Hepatic stellate cell (primary cell): ENCODE results near the gene TACC2.
"Not testable (repeated sequence)": the region's sequence is repeated elsewhere in the genome, so short reads cannot be mapped to it uniquely, and the experiment has no call there.

ENCODE experiments used
- DNase-seq: peaks from one replicate; pipeline ENCODE4 v3.0.0; 2011; ENCODE audit warnings: low spot score

Gene TACC2, protein sequence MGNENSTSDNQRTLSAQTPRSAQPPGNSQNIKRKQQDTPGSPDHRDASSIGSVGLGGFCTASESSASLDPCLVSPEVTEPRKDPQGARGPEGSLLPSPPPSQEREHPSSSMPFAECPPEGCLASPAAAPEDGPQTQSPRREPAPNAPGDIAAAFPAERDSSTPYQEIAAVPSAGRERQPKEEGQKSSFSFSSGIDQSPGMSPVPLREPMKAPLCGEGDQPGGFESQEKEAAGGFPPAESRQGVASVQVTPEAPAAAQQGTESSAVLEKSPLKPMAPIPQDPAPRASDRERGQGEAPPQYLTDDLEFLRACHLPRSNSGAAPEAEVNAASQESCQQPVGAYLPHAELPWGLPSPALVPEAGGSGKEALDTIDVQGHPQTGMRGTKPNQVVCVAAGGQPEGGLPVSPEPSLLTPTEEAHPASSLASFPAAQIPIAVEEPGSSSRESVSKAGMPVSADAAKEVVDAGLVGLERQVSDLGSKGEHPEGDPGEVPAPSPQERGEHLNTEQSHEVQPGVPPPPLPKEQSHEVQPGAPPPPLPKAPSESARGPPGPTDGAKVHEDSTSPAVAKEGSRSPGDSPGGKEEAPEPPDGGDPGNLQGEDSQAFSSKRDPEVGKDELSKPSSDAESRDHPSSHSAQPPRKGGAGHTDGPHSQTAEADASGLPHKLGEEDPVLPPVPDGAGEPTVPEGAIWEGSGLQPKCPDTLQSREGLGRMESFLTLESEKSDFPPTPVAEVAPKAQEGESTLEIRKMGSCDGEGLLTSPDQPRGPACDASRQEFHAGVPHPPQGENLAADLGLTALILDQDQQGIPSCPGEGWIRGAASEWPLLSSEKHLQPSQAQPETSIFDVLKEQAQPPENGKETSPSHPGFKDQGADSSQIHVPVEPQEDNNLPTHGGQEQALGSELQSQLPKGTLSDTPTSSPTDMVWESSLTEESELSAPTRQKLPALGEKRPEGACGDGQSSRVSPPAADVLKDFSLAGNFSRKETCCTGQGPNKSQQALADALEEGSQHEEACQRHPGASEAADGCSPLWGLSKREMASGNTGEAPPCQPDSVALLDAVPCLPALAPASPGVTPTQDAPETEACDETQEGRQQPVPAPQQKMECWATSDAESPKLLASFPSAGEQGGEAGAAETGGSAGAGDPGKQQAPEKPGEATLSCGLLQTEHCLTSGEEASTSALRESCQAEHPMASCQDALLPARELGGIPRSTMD (N-terminal part only)

DNA sequence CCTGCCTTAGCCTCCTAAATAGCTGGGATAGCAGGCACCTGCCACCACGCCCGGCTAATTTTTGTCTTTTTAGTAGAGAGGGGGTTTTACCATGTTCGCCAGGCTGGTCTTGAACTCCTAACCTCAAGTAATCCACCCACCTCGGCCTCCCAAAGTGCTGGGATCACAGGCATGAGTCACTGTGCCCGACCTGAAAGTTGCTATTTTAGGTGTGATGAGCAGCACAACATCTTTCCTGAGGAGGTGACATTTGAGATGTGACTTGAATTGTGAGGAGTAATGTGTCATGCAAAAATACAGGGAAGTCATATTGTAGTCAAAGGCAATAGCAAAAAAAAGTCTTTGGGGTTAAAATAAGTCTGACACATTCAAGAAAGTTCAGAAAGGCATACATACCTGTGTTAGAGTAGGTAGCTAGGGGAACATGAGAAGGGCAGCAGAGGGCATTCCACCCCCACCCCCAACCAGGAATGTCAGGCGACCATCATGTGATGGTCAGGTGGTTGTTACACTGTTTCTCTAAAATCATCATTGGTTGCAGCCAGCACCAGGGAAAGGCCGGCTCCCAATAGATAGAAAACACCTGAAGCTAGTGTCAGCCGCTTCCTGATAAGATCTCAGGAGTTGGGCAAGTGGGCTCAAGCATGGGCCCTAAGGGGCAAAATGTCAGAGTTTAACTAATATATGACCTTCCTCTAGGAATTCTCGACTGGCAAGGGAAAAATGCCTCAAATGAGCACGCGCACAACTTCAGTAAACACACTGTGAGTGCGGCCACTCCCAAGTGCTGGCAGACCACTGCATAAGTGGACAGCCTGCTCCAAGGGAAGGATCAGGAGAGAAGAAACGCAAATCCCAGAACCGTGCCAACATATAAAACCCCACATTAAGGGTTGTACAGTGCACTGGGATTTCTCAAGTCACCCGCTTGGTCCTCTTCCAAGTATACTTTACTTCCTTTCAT is at the start of gene TACC2:
Gene TACC2, plus strand, starts transcription at position 803 of the 964 bp plus-strand sequence. CDS start 32,819 bp downstream, outside the sequence.
- DNase-seq = no peak

DNA sequence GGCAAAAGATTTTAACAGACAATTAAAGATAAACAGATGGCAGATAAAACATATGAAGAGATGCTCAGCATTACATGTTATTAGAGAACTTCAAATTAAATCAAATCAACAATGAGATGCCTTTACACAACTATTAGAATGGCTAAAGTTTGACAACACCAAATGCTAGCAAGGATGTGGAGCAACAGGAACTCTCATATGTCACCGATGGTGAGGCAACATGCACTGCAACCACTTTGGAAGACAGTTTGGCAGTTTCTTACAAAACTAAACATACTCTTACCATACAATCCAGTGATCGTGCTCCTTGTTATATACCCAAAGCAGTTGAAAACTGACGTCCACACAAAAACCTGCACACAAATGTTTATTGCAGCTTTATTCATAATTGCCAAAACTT is 47.4 kb upstream of the TACC2 start:
- DNase-seq = no peak

DNA sequence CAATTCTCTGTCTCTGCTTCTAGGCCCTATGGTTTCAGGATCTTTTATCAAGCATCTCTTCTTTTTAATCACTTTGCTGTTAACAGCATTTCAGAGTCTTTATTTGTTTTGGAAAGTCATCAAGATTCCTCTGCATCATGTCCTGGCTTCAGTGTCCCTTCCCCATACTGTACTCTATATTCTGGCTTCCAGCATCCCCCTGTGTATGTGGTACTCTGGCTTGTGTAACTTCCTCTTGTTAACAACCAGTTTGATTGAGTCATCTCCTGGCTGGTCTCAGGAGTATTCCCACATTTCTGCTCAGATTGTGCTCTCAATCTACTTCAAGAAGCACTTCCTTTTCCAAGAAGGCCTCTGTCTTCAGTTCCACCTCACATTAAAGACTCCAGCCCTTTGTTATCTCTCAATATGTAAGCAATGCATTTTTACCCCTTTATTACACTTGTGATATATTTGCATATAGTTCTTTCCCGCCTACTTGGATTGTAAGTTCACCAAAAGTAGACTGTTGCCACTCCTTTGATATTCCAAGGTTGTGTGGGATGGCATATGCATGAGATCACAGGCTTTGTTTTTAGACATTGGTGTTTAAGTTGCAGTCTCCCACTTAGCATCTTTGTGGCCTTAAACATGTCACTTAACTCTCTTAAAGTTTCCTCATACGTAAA is 46.1 kb upstream of the TACC2 start:
- DNase-seq = peak; percentile 76

DNA sequence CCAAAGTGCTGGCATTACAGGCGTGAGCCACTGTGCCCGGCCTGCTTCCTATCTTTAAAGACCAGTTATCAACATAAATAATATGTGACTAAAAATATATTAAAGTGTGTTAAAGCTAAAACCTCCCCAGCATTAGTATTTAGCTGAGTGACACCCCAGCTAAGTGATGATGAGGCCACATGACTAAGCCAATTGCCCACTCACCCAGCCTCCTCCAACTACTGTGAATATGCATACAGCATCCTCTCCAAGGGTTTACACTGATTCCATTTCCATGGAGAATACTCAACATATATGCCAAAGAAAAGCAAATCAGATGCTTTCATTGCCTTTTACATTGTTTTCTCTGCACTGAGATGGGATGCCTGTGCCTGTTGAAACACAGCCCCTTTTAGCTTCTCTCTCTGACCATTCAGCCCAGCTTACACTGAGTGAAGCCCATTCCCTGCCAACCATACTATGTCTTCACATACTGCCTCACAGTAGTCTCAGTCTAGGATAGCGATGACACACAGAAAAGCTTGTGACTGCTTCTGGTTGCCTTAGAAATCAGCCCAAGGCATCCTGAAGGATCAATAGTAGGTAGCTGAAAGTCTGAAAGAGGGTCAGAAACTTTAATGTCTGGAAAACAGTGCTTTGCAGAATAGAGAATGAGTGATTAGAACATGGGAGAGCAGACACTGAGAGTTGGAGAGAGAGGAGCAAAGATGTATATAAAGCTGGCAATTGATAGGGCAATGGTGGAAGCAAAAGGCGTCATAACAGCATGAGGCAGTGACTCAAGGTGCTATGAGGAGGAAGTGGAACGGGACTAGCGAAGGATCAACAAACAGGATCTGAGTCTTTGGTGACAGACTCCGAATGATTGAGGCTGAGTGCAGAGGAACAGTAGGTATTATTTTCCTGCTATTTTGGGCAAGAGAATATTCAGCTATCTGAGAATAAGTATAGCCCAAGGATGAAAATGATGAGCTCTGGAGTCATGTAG is 41.3 kb upstream of the TACC2 start:
- DNase-seq = no peak

DNA sequence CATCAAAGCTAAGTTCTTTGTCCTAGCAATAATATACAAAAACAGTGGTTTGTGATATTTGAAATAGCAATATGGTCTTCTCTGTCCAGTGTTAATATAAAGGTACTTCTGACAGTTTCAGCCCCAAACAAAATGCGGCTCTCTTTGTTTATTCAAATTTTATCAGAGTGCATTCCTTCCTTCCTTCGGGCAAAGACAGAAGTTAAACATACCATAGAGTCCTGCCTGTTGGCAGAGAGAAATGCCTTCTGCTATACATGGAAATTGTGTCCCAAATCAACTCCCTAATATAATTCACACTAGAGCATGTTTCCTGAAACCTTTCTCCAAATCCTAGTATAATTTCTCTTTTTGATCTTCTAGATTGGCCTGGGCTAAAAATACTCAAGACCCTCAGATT is 39.9 kb upstream of the TACC2 start:
- DNase-seq = no peak

DNA sequence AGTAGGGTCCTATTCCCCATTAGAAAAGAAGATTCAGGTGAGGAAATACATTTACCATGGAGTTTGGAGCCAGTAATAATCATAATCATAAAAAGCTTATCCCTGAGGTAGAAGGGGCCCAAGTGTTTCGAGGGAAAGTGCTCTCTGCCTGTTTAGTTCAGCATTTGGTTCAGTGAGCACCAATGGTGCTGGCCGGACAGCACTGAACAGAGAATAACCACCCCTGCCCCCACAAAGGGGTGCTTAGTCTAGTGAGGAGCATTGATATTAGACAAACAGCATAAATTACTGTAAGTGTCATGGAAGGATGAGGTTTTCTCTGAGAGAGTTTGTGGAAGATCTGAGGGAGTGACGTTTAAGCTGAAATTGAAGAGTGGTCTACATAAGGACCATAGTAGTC is 39.5 kb upstream of the TACC2 start:
- DNase-seq = no peak

DNA sequence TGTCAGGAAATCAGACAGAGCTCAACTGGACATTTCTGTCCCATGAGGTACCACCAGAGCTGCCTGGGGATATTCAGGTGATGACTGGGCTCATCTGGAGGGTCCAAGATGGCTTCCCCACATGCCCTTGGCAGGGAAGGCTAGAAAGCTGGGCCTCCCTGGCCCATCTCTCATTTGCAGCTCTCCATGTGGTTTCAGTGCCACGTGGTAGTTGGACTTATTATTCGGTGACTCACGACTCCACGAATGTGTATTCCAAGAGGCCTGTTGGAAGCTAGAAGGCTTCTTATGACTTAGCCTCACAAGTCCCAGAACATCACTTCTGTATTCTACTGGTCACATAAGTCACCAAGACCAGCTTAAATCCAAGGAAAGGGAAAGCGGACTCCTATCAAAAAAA is 36.7 kb upstream of the TACC2 start:
- DNase-seq = no peak

DNA sequence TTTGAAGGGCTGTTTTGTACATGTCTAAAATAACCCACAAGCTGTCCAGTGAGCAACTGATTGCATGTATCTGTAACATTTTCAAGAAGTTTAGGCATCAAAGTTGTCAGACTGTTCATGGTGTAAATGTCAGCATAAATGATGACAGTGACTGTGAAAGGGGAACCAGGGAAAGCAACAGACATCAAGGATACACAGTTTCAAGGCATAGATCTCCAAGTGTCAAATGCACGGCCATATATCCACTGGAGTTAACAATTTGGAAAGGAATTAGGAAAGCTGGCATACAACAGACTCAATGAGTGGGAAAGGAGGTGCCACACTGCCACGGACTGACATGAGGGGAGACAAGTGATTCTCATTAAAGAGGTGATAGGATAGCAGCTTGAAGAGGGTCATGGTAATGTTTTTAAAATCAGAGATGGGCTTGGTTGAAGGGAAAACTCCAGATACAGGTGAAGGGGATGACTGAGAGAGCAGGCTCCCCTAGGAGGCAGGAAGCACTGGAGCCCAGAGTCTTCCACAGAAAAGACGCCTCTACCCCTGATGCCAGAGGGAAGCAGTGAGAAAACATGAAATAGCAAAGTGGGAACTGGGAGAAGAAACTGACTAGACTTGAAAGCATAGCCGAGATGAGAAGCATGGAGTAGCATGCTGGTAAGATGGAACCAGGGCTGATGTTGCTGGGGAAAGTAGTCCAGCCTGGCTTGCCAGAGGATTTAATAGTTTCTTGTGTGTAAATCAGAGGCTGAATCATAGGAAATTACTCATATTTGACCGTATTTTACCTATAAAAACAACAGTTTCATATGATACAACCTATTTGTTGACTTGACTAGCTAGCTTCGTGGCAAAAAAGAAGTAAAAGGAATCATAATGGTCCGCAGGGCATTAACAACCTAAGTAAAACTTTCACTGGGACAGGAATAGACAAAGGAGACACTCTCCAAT is 32.6 kb upstream of the TACC2 start:
- DNase-seq = peak; percentile 34

DNA sequence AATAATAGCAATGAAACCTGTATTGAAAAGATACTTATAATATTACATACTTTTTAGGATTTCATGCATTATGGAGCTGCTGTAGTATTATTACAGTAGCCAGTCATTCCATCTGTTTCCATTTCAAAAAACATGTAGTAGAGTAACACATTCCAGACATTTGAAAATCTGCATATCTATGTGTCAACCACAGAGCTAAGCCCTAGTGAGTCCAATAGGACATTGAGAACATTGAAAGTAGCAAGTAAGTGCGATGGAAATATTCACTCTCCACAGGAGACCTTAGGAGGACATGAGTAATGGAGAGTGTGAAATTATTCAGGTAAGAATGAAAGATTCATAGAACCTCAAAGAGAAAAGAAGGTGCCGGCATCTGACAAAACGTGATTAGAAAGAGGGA is 29.3 kb upstream of the TACC2 start:
- DNase-seq = no peak

DNA sequence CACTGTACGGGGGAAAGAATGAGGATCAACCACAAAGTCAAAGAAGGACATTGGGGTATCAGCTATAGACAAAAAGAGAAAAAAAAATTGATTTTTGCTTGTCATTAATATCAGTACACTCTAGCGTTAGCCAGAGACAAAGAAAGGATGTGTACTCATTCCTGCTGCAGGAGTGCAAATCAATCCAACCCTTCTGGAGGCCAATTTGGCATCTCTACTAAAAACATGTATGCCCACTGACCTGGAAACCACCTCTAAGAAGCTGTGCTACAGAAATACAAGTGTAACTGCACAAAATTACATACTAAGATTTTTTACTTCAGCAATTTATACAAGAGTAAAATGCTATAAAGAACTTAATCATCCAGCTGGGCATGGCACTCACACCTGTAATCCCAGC is 27.5 kb upstream of the TACC2 start:
- DNase-seq = no peak

DNA sequence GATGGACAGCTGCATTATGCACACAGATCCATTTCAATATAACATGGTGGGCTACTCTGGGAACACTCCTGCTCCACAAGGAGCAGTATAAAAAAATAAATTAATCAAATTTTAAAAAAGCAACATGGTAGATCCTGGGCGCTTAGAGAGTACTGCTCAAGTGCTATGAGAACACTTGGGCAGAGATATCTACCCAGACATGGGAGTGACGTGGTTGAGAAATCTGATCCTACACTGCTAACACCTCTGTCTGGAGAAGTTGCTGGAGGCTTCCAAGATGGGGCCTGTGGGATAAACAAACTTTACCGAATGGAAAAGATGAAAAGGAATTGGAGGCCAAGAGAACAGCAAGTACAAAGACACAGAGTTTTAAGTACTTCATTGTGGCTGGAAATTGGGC is 23.0 kb upstream of the TACC2 start:
- DNase-seq = no peak

DNA sequence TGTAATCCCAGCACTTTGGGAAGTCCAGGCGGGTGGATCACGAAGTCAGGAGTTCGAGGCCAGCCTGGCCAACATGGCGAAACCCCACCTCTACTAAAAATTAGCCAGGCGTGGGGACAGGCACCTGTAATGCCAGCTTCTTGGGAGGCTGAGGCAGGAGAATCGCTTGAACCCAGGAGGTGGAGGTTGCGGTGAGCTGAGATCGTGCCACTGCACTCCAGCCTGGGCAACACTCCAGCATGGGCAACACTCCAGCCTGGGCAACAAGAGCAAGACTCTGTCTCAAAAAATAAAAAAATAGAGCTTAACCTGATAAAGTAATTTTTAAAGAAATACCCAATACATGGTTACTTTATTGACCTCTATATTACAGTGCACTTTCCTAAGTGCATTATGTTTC is 19.9 kb upstream of the TACC2 start:
- DNase-seq = not testable (repeated sequence)

DNA sequence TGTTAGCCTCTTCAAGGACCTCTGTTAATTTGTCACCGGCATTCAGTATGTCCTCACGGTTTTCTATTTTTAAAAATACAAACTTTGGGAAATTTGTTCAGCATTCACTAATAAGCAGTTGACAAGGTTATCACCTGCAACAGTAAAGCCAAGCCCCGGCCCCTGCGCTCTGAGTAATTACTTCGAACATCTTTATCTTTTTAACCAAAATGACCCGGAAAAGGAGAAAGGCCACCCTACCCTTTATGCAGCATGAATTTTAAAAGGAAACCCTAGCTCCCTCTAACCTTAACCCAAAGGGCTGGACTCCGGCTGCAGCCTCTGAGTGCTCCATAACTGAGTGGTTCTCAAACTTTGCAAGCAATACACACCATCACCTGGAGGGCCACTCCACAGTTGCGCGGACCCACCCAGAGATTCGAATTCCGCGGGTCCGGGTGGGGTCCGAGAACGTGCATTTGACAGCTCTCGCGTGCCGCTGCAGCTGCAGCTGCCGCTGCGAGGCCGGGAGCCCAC is 14.9 kb upstream of the TACC2 start:
- DNase-seq = no peak

DNA sequence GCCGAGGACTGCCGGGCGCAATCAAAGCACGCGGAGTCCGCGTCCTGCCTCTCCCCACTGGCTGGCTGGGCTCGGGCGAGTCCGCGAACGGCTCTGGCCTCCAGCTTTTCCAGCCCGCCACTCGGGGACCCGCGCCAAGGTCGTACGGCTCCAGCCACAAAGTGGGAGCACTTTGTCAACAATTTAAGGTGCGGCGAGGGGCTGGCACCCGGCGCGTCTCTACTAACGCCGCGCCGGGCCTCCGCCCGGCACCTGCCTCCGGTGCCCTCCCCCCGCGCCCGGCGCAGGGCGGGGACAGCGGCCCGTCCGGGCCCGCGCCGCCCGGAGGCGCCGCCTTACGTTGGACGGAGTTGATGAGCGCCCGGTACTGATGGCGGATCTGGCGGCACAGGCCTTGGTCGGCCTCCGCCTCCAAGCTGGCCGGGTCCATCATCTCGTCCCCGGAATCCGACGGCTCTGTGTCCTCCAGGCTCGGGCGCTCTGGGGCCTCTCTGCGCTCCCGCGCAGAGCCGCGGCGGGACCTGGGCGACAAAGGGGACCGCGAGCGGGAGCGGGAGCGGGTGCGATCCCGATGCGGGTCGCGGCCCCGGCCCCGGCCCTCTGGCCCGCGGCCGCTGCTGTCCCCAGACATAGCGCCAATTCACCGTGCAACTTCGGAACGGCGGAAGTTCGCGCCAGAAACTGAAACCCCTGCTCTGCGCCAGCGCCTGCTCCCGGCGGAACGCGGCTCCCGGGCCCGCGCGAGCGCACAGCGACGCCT is 14.2 kb upstream of the TACC2 start, which contains the start of gene NSMCE4A:
Gene NSMCE4A, minus strand, starts transcription at position 683 of the 760 bp plus-strand sequence. Its CDS starts 52 bp downstream, at position 631.
- peak; percentile 84 for DNase-seq

DNA sequence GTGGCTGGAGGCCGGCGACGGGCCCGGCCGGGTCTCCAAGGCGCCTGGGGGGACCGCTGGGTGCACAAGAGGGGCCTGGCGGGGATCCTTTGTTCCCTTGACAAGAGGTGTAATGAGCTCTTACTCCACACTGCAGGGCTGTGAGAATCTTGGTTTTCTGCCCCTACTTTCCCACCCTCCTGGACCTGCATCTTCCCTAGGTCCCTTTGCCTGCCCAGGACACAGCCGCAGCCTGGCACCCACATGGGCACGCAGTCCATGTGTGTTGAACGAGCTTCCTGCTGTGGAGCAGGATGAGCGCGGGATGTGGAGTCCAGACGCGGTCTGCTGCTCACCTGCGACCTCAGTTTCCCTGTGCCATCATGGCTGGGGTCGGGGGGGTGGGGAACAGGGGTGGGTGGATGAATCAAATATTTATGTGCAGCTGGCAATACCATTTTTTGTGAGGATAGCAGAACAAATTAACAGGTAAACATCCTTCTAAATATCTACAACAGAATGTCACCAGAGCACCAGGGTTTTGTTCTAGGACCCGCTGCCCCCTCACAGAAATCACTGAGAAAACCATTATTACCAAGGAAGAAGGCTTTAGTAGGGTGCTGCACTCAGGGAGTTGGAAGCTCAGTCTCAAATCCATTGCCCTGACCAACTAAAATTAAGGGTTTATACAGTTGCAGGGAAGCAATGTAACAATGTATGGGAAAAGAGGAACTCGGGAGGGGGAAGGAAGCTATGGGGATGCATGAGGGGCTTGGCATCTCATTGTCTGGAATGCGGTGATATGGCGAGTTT is 13.5 kb upstream of the TACC2 start:
- no peak for DNase-seq

DNA sequence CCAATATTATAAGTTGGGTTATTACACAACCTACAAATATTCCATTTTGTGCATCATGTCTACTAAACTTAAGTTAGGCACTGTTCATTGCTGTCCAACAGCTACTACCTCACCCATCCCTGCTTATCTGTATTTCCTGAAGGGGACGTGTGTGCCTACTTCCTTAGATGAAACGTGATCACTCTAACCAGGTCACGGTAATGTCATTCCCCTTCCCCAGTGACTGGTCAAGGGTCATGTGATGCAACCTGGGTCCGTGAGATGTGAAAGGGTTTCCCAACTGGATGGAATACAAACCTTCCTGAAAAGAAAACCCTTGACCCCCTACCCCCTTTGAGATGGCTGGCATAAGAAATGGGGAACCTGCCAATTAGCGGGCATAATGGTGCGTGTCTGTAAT is 12.4 kb upstream of the TACC2 start:
- no peak for DNase-seq
